WTC11 (cell line): ENCODE data around the gene SRGAP1. TPM values are rescaled to one million over a fixed set of nuclear protein-coding genes. Genes with fewer than 3 reads are reported as not detected.

Experiments used
- ATAC-seq: fragments of 200-7000 bp; cut with Tn5 transposase; 2 replicates; pipeline ENCODE4 v1.10.0; 2021; ENCODE audit warnings: mild to moderate bottlenecking, moderate library complexity
- CTCF ChIA-PET: fragments of 300-600 bp; sonication (Branson Sonifier 250); formaldehyde crosslinking; loops from one replicate; lab custom pipeline; 2021; ENCODE audit warnings: antibody characterized with exemption; lab: Charles Lee
- POLR2A ChIA-PET: fragments of 350-600 bp; sonication (Branson Sonifier 250); formaldehyde crosslinking; loops from one replicate; lab custom pipeline; 2021; ENCODE audit warnings: antibody characterized with exemption; lab: Charles Lee
- DNase-seq: peaks from one replicate; pipeline ENCODE4 v3.0.0; 2021; ENCODE audit warnings: low spot score
- H3K27ac Mint-ChIP-seq: 2 replicates; pipeline ENCODE4 v1.8.0; 2021; ENCODE audit warnings: mixed read lengths
- H3K27me3 Mint-ChIP-seq: 2 replicates; pipeline ENCODE4 v1.8.0; 2021; ENCODE audit warnings: low read depth, mild to moderate bottlenecking, moderate library complexity, mixed read lengths
- H3K36me3 Mint-ChIP-seq: 2 replicates; pipeline ENCODE4 v1.8.0; 2021; ENCODE audit warnings: mixed read lengths
- H3K4me1 Mint-ChIP-seq: 2 replicates; pipeline ENCODE4 v1.8.0; 2022; ENCODE audit warnings: mixed read lengths
- H3K4me3 Mint-ChIP-seq: 2 replicates; pipeline ENCODE4 v1.8.0; 2021; ENCODE audit warnings: mild to moderate bottlenecking, moderate library complexity, mixed read lengths
- H3K9me3 Mint-ChIP-seq: 2 replicates; pipeline ENCODE4 v1.8.0; 2021; ENCODE audit warnings: mixed read lengths
- ATF2 ChIP-seq: sonication (generic); formaldehyde crosslinking; IDR thresholded peaks from 2 replicates; pipeline ENCODE4 v1.8.1; 2022; ENCODE audit warnings: low read depth, missing genetic modification reagents, borderline replicate concordance
- CBFB ChIP-seq: sonication (generic); formaldehyde crosslinking; IDR thresholded peaks from 2 replicates; pipeline ENCODE4 v1.8.1; 2022; ENCODE audit warnings: mild to moderate bottlenecking, low read depth, missing genetic modification reagents
- ESRRA ChIP-seq: sonication (generic); formaldehyde crosslinking; IDR thresholded peaks from 2 replicates; pipeline ENCODE4 v1.8.1; 2022; ENCODE audit warnings: mild to moderate bottlenecking, missing genetic modification reagents, borderline replicate concordance
- FOXK1 ChIP-seq: sonication (generic); formaldehyde crosslinking; IDR thresholded peaks from 2 replicates; pipeline ENCODE4 v1.8.0; 2022; ENCODE audit warnings: mild to moderate bottlenecking, moderate library complexity, missing genetic modification reagents
- HMGXB4 ChIP-seq: sonication (generic); formaldehyde crosslinking; IDR thresholded peaks from 2 replicates; pipeline ENCODE4 v1.8.1; 2023; ENCODE audit warnings: mild to moderate bottlenecking, moderate library complexity, missing genetic modification reagents
- MYBL2 ChIP-seq: sonication (generic); formaldehyde crosslinking; IDR thresholded peaks from 2 replicates; pipeline ENCODE4 v1.8.1; 2023; ENCODE audit warnings: mild to moderate bottlenecking, moderate library complexity, missing genetic modification reagents
- NFE2L1 ChIP-seq: sonication (generic); formaldehyde crosslinking; IDR thresholded peaks from 2 replicates; pipeline ENCODE4 v1.8.1; 2023; ENCODE audit warnings: missing genetic modification reagents
- RORB ChIP-seq: fragments of 250-450 bp; sonication (Bioruptor Pico); IDR thresholded peaks from 2 replicates; pipeline ENCODE4 v1.9.0; 2021; ENCODE audit warnings: mild to moderate bottlenecking
- SMAD4 ChIP-seq: sonication (generic); formaldehyde crosslinking; IDR thresholded peaks from 2 replicates; pipeline ENCODE4 v1.8.0; 2022; ENCODE audit warnings: mild to moderate bottlenecking, missing genetic modification reagents
- ZMAT4 ChIP-seq: fragments of 250-450 bp; sonication (Bioruptor Pico); IDR thresholded peaks from 2 replicates; pipeline ENCODE4 v1.9.0; 2021; ENCODE audit warnings: mild to moderate bottlenecking
- ZNF138 ChIP-seq: sonication (generic); formaldehyde crosslinking; conservative IDR thresholded peaks from 2 replicates; pipeline ENCODE4 v1.8.1; 2022; ENCODE audit warnings: mild to moderate bottlenecking, moderate library complexity, missing genetic modification reagents
- ZNF219 ChIP-seq: sonication (generic); formaldehyde crosslinking; IDR thresholded peaks from 2 replicates; pipeline ENCODE4 v1.8.0; 2023; ENCODE audit warnings: missing genetic modification reagents, mild to moderate bottlenecking, borderline replicate concordance
- total RNA-seq: library from RNA; stranded (reverse); gene quantifications from 3 replicates; pipeline ENCODE4 v1.2.3, GENCODE V29; 2021
- TF ChIP-seq, protein P1 (sequence below): sonication (generic); formaldehyde crosslinking; conservative IDR thresholded peaks from 2 replicates; pipeline ENCODE4 v1.8.1; 2023; ENCODE audit warnings: mild to moderate bottlenecking, low read depth, missing genetic modification reagents, moderate library complexity
- TF ChIP-seq, protein P2 (sequence below): sonication (generic); formaldehyde crosslinking; IDR thresholded peaks from 2 replicates; pipeline ENCODE4 v1.8.1; 2022; ENCODE audit warnings: missing genetic modification reagents, borderline replicate concordance
- TF ChIP-seq, protein P3 (sequence below): fragments of 250-450 bp; sonication (Bioruptor Pico); IDR thresholded peaks from 2 replicates; pipeline ENCODE4 v1.9.0; 2021; ENCODE audit warnings: mild to moderate bottlenecking, borderline replicate concordance

Gene SRGAP1
- total RNA-seq, 1 experiment from 2014 or later, result 10.3 TPM

DNA sequence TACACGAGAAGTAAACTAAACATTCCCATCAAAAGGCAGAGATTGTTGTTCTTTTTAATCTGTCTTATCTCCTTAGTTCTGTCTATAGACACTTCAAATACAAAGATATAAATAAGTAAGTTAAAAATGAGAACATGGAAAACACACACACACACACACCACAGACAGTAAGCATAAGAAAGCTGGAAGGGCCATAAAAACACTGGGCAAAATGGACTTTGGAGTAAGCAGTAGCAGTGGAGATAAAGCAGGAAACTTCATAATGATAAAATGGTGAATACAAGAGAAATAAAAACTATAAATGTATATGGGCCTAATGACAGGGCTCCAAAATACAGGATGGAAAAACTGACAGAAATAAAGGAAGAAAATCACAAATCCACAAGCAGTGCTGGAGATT, 345.0 kb downstream of the SRGAP1 start (continued):
- no peak for TF ChIP-seq ATF2 (CRISPR knock-in tag)

DNA sequence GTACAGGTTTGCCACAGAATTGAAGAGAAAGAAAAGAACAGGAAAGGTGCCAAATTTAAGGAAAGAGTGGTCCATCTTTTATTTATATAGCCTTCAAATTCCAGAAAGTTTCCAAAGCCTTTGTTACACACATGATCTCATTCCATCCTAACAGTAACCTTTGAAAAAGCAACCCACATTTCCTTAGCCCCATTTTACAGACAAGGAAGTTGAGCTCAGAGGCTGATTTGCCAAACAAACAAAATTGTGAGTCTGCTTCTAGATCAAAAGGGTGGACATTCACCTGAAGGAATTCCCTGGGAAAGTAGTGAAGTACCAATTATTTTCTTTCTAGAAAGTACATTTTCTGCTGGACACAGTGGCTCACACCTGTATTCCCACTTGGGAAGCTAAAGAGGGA, 345.6 kb downstream of the SRGAP1 start:
- no peaks in the 10 kb centered on the region for H3K9me3 Mint-ChIP-seq
- CTCF ChIA-PET, result interaction anchor here (0.9 kb wide), 1 partner anchor 8 kb away, joined by 4 read pairs; no protein-coding TSS in a partner anchor
- H3K4me1 Mint-ChIP-seq, result peaks cover 2% of the 10 kb centered on the region
- TF ChIP-seq SMAD4 (CRISPR knock-in tag) (no peak), FOXK1 (CRISPR knock-in tag) (no peak), ZNF138 (CRISPR knock-in tag) (no peak)
- no peak for ATAC-seq
- H3K27me3 Mint-ChIP-seq, result no peaks in the 10 kb centered on the region
- POLR2A ChIA-PET, result no interaction called here
- no peak overlapping the region for H3K27ac Mint-ChIP-seq
- H3K4me3 Mint-ChIP-seq, result no peak overlapping the region
- no peak for DNase-seq
- H3K36me3 Mint-ChIP-seq, result peaks cover 16% of the 10 kb centered on the region

DNA sequence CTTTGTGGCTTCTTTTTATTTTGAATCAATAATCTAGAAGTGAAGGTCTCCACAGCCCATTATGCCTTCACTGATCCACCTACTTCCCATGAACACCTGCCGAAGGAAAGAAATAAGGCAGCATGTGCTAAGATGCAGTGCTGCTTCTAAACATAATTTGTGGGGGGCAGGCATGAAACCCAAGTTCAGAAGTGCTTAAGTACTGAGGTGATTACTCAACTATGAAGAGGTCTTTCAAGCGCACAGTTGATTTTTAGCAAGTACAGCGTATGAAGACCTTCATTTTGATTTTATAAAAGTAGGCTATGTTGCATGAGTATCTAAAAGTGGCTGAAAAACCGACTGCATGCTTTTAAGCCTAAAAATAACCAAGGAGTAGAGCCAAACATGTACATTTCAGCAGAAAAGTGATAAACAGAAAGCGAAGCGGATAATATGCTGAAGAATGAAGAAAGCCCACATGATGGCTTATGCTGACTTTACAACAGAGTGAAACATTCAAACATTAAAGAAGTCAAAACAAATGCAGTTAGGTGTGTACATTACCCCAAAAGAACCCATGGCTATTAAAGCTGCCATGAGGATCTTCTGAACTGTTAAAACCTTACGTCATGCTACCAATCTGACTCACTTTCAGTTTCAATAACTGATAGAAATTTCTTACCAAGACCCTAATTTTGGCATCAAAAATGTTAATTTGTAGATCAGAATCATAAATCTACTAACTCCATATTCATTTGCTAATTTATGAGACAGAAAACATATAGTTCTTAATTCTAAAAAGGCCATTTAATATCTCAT, 348.3 kb downstream of the SRGAP1 start:
- ChIA-PET POLR2A (no interaction called here), CTCF (no interaction called here)
- H3K27ac Mint-ChIP-seq, result no peak overlapping the region
- DNase-seq (no peak), ATAC-seq (no peak)
- H3K36me3 Mint-ChIP-seq, result peaks cover 17% of the 10 kb centered on the region
- no peaks in the 10 kb centered on the region for H3K9me3 Mint-ChIP-seq
- TF ChIP-seq NFE2L1 (CRISPR knock-in tag), result no peak
- no peak for TF ChIP-seq ZMAT4 (CRISPR knock-in tag)
- TF ChIP-seq, protein P1, sequence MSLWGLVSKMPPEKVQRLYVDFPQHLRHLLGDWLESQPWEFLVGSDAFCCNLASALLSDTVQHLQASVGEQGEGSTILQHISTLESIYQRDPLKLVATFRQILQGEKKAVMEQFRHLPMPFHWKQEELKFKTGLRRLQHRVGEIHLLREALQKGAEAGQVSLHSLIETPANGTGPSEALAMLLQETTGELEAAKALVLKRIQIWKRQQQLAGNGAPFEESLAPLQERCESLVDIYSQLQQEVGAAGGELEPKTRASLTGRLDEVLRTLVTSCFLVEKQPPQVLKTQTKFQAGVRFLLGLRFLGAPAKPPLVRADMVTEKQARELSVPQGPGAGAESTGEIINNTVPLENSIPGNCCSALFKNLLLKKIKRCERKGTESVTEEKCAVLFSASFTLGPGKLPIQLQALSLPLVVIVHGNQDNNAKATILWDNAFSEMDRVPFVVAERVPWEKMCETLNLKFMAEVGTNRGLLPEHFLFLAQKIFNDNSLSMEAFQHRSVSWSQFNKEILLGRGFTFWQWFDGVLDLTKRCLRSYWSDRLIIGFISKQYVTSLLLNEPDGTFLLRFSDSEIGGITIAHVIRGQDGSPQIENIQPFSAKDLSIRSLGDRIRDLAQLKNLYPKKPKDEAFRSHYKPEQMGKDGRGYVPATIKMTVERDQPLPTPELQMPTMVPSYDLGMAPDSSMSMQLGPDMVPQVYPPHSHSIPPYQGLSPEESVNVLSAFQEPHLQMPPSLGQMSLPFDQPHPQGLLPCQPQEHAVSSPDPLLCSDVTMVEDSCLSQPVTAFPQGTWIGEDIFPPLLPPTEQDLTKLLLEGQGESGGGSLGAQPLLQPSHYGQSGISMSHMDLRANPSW (CRISPR knock-in tag), result no peak
- TF ChIP-seq, protein P2, sequence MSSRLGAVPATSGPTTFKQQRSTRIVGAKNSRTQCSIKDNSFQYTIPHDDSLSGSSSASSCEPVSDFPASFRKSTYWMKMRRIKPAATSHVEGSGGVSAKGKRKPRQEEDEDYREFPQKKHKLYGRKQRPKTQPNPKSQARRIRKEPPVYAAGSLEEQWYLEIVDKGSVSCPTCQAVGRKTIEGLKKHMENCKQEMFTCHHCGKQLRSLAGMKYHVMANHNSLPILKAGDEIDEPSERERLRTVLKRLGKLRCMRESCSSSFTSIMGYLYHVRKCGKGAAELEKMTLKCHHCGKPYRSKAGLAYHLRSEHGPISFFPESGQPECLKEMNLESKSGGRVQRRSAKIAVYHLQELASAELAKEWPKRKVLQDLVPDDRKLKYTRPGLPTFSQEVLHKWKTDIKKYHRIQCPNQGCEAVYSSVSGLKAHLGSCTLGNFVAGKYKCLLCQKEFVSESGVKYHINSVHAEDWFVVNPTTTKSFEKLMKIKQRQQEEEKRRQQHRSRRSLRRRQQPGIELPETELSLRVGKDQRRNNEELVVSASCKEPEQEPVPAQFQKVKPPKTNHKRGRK (CRISPR knock-in tag), result no peak
- TF ChIP-seq HMGXB4 (CRISPR knock-in tag), result no peak
- TF ChIP-seq ZNF219, result no peak
- peaks cover 3% of the 10 kb centered on the region for H3K4me1 Mint-ChIP-seq
- no peak overlapping the region for H3K4me3 Mint-ChIP-seq
- no peaks in the 10 kb centered on the region for H3K27me3 Mint-ChIP-seq

DNA sequence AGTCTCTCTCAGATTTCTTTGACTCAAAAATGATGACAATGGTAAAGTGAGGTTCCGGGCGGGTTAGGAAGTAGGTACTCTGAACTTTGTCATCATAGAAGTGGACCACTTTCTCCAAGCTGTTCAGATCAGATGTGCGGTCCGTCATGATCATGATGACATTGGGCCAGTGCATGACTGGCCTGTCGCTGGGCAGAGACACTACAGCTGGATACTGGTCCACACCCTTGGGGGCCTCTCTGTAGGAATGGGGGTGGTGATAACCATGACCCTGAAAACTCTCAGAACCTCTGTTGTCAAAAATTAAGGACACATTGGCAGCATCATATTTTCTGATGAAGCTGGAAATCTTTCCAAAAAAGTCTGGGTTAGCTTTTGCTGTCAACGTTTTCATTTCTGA, 349.4 kb downstream of the SRGAP1 start:
- peaks cover 3% of the 10 kb centered on the region for H3K4me1 Mint-ChIP-seq
- POLR2A ChIA-PET, result no interaction called here
- H3K27ac Mint-ChIP-seq, result no peak overlapping the region
- no peaks in the 10 kb centered on the region for H3K27me3 Mint-ChIP-seq
- no peak for ATAC-seq
- H3K4me3 Mint-ChIP-seq, result no peak overlapping the region
- DNase-seq, result no peak
- CTCF ChIA-PET, result no interaction called here
- no peaks in the 10 kb centered on the region for H3K9me3 Mint-ChIP-seq
- peaks cover 20% of the 10 kb centered on the region for H3K36me3 Mint-ChIP-seq
- TF ChIP-seq RORB (CRISPR knock-in tag) (no peak), MYBL2 (CRISPR knock-in tag) (no peak), CBFB (CRISPR knock-in tag) (no peak), ESRRA (CRISPR knock-in tag) (no peak)
- TF ChIP-seq, protein P3, sequence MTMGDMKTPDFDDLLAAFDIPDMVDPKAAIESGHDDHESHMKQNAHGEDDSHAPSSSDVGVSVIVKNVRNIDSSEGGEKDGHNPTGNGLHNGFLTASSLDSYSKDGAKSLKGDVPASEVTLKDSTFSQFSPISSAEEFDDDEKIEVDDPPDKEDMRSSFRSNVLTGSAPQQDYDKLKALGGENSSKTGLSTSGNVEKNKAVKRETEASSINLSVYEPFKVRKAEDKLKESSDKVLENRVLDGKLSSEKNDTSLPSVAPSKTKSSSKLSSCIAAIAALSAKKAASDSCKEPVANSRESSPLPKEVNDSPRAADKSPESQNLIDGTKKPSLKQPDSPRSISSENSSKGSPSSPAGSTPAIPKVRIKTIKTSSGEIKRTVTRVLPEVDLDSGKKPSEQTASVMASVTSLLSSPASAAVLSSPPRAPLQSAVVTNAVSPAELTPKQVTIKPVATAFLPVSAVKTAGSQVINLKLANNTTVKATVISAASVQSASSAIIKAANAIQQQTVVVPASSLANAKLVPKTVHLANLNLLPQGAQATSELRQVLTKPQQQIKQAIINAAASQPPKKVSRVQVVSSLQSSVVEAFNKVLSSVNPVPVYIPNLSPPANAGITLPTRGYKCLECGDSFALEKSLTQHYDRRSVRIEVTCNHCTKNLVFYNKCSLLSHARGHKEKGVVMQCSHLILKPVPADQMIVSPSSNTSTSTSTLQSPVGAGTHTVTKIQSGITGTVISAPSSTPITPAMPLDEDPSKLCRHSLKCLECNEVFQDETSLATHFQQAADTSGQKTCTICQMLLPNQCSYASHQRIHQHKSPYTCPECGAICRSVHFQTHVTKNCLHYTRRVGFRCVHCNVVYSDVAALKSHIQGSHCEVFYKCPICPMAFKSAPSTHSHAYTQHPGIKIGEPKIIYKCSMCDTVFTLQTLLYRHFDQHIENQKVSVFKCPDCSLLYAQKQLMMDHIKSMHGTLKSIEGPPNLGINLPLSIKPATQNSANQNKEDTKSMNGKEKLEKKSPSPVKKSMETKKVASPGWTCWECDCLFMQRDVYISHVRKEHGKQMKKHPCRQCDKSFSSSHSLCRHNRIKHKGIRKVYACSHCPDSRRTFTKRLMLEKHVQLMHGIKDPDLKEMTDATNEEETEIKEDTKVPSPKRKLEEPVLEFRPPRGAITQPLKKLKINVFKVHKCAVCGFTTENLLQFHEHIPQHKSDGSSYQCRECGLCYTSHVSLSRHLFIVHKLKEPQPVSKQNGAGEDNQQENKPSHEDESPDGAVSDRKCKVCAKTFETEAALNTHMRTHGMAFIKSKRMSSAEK, result no peak
